Lower lobe of right lung (tissue), 2 donors: Measurements from ENCODE around the gene PXK. TPM values are rescaled to one million over a fixed set of nuclear protein-coding genes. Genes with fewer than 3 reads are reported as not detected.

ENCODE experiments used
- ATAC-seq, 2 donors: fragments of 200-7000 bp; cut with Tn5 transposase; one replicate each; pipeline ENCODE4 v1.9.1; 2020 to 2022; ENCODE audit warnings: mild to moderate bottlenecking in 2 of 2, moderate library complexity in 2 of 2
- DNase-seq: peaks from one replicate; pipeline ENCODE4 v3.0.0-alpha.2; 2020
- H3K27ac ChIP-seq: fragments of 200-600 bp; one replicate; pipeline ENCODE4 v1.8.0; 2022
- H3K27me3 ChIP-seq: fragments of 200-600 bp; one replicate; pipeline ENCODE4 v1.8.0; 2022; ENCODE audit warnings: low read depth
- H3K36me3 ChIP-seq: fragments of 200-600 bp; one replicate; pipeline ENCODE4 v1.8.0; 2022; ENCODE audit warnings: mild to moderate bottlenecking
- H3K4me1 ChIP-seq: fragments of 200-600 bp; one replicate; pipeline ENCODE4 v1.8.0; 2022
- H3K4me3 ChIP-seq: fragments of 200-600 bp; one replicate; pipeline ENCODE4 v1.8.0; 2022; ENCODE audit warnings: mild to moderate bottlenecking
- H3K9me3 ChIP-seq: fragments of 200-600 bp; one replicate; pipeline ENCODE4 v1.8.0; 2022
- intact Hi-C: fragments of 100-400 bp; cut with DNase I; formaldehyde crosslinking; loops from one replicate; pipeline ENCODE4 v1.11.0; 2022
- total RNA-seq: library from RNA; stranded (reverse); fragmentation: NEBNext Ultra II Directional; extraction: Animal tissue kit (Norgen Biotek cat#: 25700); gene quantifications from one replicate; pipeline ENCODE4 v1.2.1, GENCODE V29; 2021
- TF ChIP-seq, protein P1 (sequence below): fragments of 200-600 bp; IDR thresholded peaks from one replicate; pipeline ENCODE4 v1.8.0; 2022; ENCODE audit warnings: antibody characterized with exemption, mild to moderate bottlenecking
- donor health status: DM: no; HTN: yes; CAD: no; lungs with severe emphysema.

The PXK gene
- total RNA-seq, 1 donor from 2014 or later = 23.7 TPM

- H3K4me1 ChIP-seq = no peaks in the 10 kb centered on the region
- no peaks in the 10 kb centered on the region for H3K27me3 ChIP-seq
- no peaks in the 10 kb centered on the region for H3K9me3 ChIP-seq
- H3K27ac ChIP-seq = no peak overlapping the region
- H3K4me3 ChIP-seq = no peak overlapping the region
- ATAC-seq = no peak
- DNase-seq = no peak
- TF ChIP-seq, protein P1, sequence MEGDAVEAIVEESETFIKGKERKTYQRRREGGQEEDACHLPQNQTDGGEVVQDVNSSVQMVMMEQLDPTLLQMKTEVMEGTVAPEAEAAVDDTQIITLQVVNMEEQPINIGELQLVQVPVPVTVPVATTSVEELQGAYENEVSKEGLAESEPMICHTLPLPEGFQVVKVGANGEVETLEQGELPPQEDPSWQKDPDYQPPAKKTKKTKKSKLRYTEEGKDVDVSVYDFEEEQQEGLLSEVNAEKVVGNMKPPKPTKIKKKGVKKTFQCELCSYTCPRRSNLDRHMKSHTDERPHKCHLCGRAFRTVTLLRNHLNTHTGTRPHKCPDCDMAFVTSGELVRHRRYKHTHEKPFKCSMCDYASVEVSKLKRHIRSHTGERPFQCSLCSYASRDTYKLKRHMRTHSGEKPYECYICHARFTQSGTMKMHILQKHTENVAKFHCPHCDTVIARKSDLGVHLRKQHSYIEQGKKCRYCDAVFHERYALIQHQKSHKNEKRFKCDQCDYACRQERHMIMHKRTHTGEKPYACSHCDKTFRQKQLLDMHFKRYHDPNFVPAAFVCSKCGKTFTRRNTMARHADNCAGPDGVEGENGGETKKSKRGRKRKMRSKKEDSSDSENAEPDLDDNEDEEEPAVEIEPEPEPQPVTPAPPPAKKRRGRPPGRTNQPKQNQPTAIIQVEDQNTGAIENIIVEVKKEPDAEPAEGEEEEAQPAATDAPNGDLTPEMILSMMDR = no peak
- intact Hi-C loops = no loop called here
- H3K36me3 ChIP-seq = no peaks in the 10 kb centered on the region
These were observed 109.1 kb downstream of the PXK start for GRCh38 chr3:58441514-58442450.

DNA sequence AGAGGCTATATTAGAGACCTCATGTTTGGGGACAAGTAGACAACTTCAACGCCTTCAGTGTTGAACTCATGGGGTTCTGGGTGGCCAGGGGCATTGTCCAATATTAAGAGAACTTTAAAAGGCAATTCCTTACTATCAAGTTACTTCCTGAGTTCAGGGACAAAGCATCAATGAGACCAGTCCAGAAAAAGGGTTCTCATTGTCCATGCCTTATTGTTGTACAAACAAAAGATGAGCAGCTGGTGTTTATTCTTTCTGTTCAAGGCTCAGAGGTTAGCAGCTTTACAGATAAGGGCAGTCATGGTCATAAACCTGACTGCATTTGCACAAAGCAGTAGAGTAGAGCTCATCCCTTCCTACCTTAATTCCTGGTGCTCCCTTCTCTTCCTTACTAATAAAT lies 119.5 kb downstream of the PXK start:
- Histone ChIP-seq H3K27ac (no peak overlapping the region), H3K9me3 (peaks cover 18% of the 10 kb centered on the region), H3K27me3 (no peaks in the 10 kb centered on the region), H3K4me3 (no peak overlapping the region), H3K4me1 (no peaks in the 10 kb centered on the region), H3K36me3 (no peaks in the 10 kb centered on the region)
- TF ChIP-seq, protein P1 = no peak
- intact Hi-C loops = no loop called here
- ATAC-seq (no peak), DNase-seq (no peak)

- ATAC-seq (no peak), DNase-seq (no peak)
- TF ChIP-seq, protein P1 = no peak
- H3K4me1 ChIP-seq = peaks cover 14% of the 10 kb centered on the region
- H3K27me3 ChIP-seq = no peaks in the 10 kb centered on the region
- H3K4me3 ChIP-seq = no peak overlapping the region
- intact Hi-C loops = no loop called here
- H3K27ac ChIP-seq = no peak overlapping the region
- H3K9me3 ChIP-seq = peaks cover 18% of the 10 kb centered on the region
- H3K36me3 ChIP-seq = no peaks in the 10 kb centered on the region
These were observed 126.5 kb downstream of the PXK start for GRCh38 chr3:58459160-58459559.

- Histone ChIP-seq H3K9me3 (no peaks in the 10 kb centered on the region), H3K4me1 (peaks cover 14% of the 10 kb centered on the region), H3K36me3 (no peaks in the 10 kb centered on the region), H3K27me3 (no peaks in the 10 kb centered on the region), H3K27ac (no peak overlapping the region), H3K4me3 (peak overlapping the region; percentile 39)
- ATAC-seq (peak in 1 of 2 donors; percentile 22), DNase-seq (no peak)
- intact Hi-C loops = no loop called here
- TF ChIP-seq, protein P1 = no peak
These were observed 130.1 kb downstream of the PXK start for GRCh38 chr3:58462829-58463180.

DNA sequence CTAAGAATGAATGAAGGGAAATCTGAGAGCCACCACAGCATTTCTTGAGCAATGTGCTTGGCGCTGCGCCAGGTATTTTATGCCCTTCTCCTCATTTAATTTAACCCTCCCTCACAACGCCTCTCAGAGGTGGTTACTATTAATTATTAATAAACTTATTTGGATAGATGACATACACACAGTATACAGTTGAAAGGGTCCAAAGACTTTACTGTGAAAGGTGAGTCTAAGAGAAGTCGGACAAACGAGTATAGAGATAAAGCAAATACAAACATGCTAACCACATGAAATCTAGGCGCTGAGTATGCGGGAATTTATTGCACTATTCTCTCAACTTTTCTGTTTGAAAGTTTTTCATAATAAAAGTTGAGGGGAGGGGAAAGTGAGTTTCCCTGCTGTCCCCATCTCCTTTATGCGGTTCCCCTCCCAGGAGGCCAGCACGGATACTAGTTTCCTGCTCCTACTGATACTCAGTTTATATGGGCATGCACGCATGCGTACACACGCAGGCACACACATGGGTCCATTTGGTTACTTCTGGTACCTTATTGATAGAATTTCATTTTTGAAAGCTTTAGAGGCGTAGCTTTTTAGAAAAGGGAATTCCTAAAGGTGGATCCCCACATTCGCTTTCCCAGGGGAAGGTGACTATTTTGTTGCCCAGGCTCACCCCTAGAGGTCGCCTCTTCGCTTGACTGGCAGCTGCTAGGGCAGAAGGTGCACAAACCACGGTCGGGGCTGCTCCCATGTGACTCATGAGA lies 130.7 kb downstream of the PXK start:
- no peaks in the 10 kb centered on the region for H3K27me3 ChIP-seq
- no peaks in the 10 kb centered on the region for H3K36me3 ChIP-seq
- TF ChIP-seq, protein P1 = peak; percentile 90
- H3K4me1 ChIP-seq = peaks cover 14% of the 10 kb centered on the region
- intact Hi-C loops = no loop called here
- peak; percentile 82 for DNase-seq
- peak overlapping the region; percentile 39 for H3K4me3 ChIP-seq
- no peak overlapping the region for H3K27ac ChIP-seq
- peak; percentile 93 to 98 for ATAC-seq
- H3K9me3 ChIP-seq = no peaks in the 10 kb centered on the region
